ENCODE results near the gene C10orf88. TPM values are rescaled to one million over a fixed set of nuclear protein-coding genes. Genes with fewer than 3 reads are reported as not detected.
A peak's percentile ranks its signal among the peaks of the same experiment; 100 is the strongest.

Gene C10orf88
- total and polyA plus RNA-seq, 2 of the 13 experiments (the other 11 are each of a cell fraction or from before 2014, with no cell fraction given), result 4.6 to 11.8 TPM

DNA sequence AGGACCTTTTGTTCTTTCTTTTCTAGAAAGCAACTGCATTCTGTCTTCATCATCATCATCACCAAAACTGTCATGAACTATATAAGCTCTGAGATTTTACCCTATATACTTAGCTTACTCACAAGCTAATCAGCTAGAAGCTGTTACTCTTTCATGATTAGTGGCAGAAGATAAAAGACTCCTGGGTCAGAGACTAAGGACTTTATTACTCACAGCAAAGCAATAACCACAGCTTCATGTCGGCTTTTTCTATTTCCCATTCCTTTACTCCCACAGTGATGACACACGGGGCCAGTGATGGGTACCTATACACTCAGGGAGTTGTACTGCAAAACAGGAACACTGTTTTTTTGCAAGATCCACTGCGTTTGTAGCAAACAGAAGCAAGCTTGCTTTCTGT lies 8.4 kb upstream of the C10orf88 start:
- 79% methylated on average over 3 of the region's 3 CpGs for WGBS (ENCODE audit: low lambda C conversion rate)
- no peak overlapping the region for H2AFZ ChIP-seq (ENCODE audit: low read length)

DNA sequence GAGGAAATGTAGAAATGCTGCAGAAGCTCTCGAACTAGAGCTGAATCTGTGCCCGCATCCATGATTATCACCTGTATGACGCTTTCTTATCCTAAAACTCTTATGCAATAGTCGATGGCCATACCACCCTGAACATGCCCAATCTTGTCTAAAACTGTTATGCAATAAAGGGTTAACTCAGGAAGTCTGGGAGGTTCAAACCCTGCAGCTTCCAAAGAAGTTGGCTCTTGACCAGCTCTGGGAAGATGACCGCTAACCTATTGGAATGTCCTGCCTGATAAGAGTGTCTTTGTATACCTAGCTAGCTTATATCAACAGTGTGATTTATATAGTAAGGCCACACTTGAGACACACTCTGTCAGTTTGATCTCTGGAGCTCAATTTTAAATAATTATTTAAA lies 3.4 kb upstream of the C10orf88 start:
- H2AFZ ChIP-seq (ENCODE audit: low read length), result no peak overlapping the region
- H3K4me1 ChIP-seq (ENCODE audit: insufficient read depth, low read length), result peaks cover 43% of the 10 kb centered on the region
- no peaks in the 10 kb centered on the region for H3K36me3 ChIP-seq (replicated peaks in 1 of 2; ENCODE audit: control insufficient read depth in 1 of 2, insufficient read depth in 2 of 2, low read length in 2 of 2)
- intact Hi-C loops (cut with micrococcal nuclease; ENCODE audit: unreplicated experiment), result no loop called here
- H3K4me2 ChIP-seq (ENCODE audit: low read depth, low read length), result no peak overlapping the region
- no peaks in the 10 kb centered on the region; a peak in 1 of 5 replicates for H3K27me3 ChIP-seq (ENCODE audit: control insufficient read depth in 1 of 2, insufficient read depth in 2 of 2, low read length in 2 of 2)
- in situ Hi-C loops (cut with HindIII; ENCODE audit: extremely low pct_ligation_motif_present, low pct_unique_long_range_greater_than_20kb), result no loop called here
- H3K79me2 ChIP-seq (ENCODE audit: insufficient read depth, low read length), result peaks cover 4% of the 10 kb centered on the region
- peak overlapping the region; percentile 12 for H3K27ac ChIP-seq (ENCODE audit: extremely low read length, insufficient read depth, low read length)
- no peak overlapping the region for H3K4me3 ChIP-seq (replicated peaks in 1 of 3; ENCODE audit: insufficient read depth in 1 of 3, low read depth in 2 of 3, low read length in 3 of 3)
- POLR2A ChIA-PET, result interaction anchor here (1.3 kb wide), 1 partner anchor 22 kb away, joined by 5 read pairs; the partner anchor contains the start of gene PSTK
- 57% methylated on average over 5 of the region's 5 CpGs for WGBS (ENCODE audit: low lambda C conversion rate)
- no peak overlapping the region for H3K9ac ChIP-seq (ENCODE audit: insufficient read depth, low read depth, low read length)
- H3K9me3 ChIP-seq (ENCODE audit: low read length), result no peaks in the 10 kb centered on the region
- DNase-seq (ENCODE audit: low spot score) (peak; percentile 63), FAIRE-seq (peak; percentile 44), ATAC-seq (no peak)
- no TSS peak for BruUV-seq (replicated peaks)
- no peaks in the 10 kb centered on the region for H4K20me1 ChIP-seq (ENCODE audit: insufficient read depth, low read length)
- CTCF ChIA-PET (ENCODE audit: low intra/inter-chr PET ratio, low total read pairs), result no interaction called here
- TF ChIP-seq FOXA1 (IDR thresholded peaks at IDR 0.05) (no peak), FOXA1 (CRISPR knock-in tag; IDR thresholded peaks at IDR 0.05) (peak; percentile 58; the same call in 1 of the 2 replicates), ZNF558 (CRISPR knock-in tag; IDR thresholded peaks at IDR 0.05; ENCODE audit: borderline replicate concordance) (no peak), ZNF431 (CRISPR knock-in tag; IDR thresholded peaks at IDR 0.05; ENCODE audit: borderline replicate concordance, low read depth) (no peak), SOX13 (IDR thresholded peaks at IDR 0.05) (no peak), SOX13 (CRISPR knock-in tag; conservative IDR thresholded peaks at IDR 0.05 in 1 of 2, IDR thresholded peaks at IDR 0.05 in 1 of 2) (peak in 1 of 2 experiments; percentile 26; a peak in 1 of 4 replicates), NR2F6 (IDR thresholded peaks at IDR 0.05) (no peak), NR2F6 (CRISPR knock-in tag; IDR thresholded peaks at IDR 0.05) (0 out of 2 replicates have a peak, but pooled peaks have one; percentile 9), KLF16 (CRISPR knock-in tag; IDR thresholded peaks at IDR 0.05) (no peak), CEBPB (IDR thresholded peaks at IDR 0.05; ENCODE audit: borderline replicate concordance, low read depth, low read length) (peak; percentile 60), SAP130 (CRISPR knock-in tag; IDR thresholded peaks at IDR 0.05; ENCODE audit: low read depth) (peak; percentile 31; the same call in 1 of the 2 replicates), TP53 (CRISPR knock-in tag; conservative IDR thresholded peaks at IDR 0.05) (peak; percentile 95; the same call in 1 of the 2 replicates), KDM4B (CRISPR knock-in tag; IDR thresholded peaks at IDR 0.05) (no peak), TARDBP (CRISPR knock-in tag; IDR thresholded peaks at IDR 0.05) (no peak), TCF7 (IDR thresholded peaks at IDR 0.05; ENCODE audit: low read depth) (no peak), SIX1 (CRISPR knock-in tag; IDR thresholded peaks at IDR 0.05; ENCODE audit: borderline replicate concordance) (no peak), ATM (IDR thresholded peaks at IDR 0.05; ENCODE audit: borderline replicate concordance) (no peak)
- TF ChIP-seq, protein P1, sequence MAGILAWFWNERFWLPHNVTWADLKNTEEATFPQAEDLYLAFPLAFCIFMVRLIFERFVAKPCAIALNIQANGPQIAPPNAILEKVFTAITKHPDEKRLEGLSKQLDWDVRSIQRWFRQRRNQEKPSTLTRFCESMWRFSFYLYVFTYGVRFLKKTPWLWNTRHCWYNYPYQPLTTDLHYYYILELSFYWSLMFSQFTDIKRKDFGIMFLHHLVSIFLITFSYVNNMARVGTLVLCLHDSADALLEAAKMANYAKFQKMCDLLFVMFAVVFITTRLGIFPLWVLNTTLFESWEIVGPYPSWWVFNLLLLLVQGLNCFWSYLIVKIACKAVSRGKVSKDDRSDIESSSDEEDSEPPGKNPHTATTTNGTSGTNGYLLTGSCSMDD (CRISPR knock-in tag; IDR thresholded peaks at IDR 0.05), result no peak
- TF ChIP-seq, protein P2, sequence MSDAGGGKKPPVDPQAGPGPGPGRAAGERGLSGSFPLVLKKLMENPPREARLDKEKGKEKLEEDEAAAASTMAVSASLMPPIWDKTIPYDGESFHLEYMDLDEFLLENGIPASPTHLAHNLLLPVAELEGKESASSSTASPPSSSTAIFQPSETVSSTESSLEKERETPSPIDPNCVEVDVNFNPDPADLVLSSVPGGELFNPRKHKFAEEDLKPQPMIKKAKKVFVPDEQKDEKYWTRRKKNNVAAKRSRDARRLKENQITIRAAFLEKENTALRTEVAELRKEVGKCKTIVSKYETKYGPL (CRISPR knock-in tag; IDR thresholded peaks at IDR 0.05), result peak; percentile 50; the same call in 1 of the 2 replicates

More for the DNA sequence above, 8.4 kb upstream of the C10orf88 start:
- H3K9me3 ChIP-seq (ENCODE audit: low read length), result peaks cover 31% of the 10 kb centered on the region
- no peaks in the 10 kb centered on the region for H3K79me2 ChIP-seq (ENCODE audit: insufficient read depth, low read length)
- H3K36me3 ChIP-seq (replicated peaks in 1 of 2; ENCODE audit: control insufficient read depth in 1 of 2, insufficient read depth in 2 of 2, low read length in 2 of 2), result no peaks in the 10 kb centered on the region; a peak in 1 of 5 replicates
- no peak for ATAC-seq
- intact Hi-C loops (cut with micrococcal nuclease; ENCODE audit: unreplicated experiment) (no loop called here), in situ Hi-C loops (cut with HindIII; ENCODE audit: extremely low pct_ligation_motif_present, low pct_unique_long_range_greater_than_20kb) (no loop called here)
- no peak overlapping the region for H3K9ac ChIP-seq (ENCODE audit: insufficient read depth, low read depth, low read length)
- CTCF ChIA-PET (ENCODE audit: low intra/inter-chr PET ratio, low total read pairs), result no interaction called here
- H3K4me2 ChIP-seq (ENCODE audit: low read depth, low read length), result no peak overlapping the region
- no peak overlapping the region for H3K4me3 ChIP-seq (replicated peaks in 1 of 3; ENCODE audit: insufficient read depth in 1 of 3, low read depth in 2 of 3, low read length in 3 of 3)
- peaks cover 3% of the 10 kb centered on the region for H3K4me1 ChIP-seq (ENCODE audit: insufficient read depth, low read length)
- no peak for DNase-seq (ENCODE audit: low spot score)
- no peaks in the 10 kb centered on the region for H4K20me1 ChIP-seq (ENCODE audit: insufficient read depth, low read length)
- no peak for FAIRE-seq
- H3K27ac ChIP-seq (ENCODE audit: extremely low read length, insufficient read depth, low read length), result no peak overlapping the region
- POLR2A ChIA-PET, result interaction anchor here (0.7 kb wide), 1 partner anchor 187 kb away, joined by 4 read pairs; no protein-coding TSS in a partner anchor
- no TSS peak for BruUV-seq (replicated peaks)
- no peak for TF ChIP-seq SAP130 (CRISPR knock-in tag; IDR thresholded peaks at IDR 0.05; ENCODE audit: low read depth)
- no peak for TF ChIP-seq ZNF713 (CRISPR knock-in tag; IDR thresholded peaks at IDR 0.05)
- no peak for TF ChIP-seq MYNN (CRISPR knock-in tag; IDR thresholded peaks at IDR 0.05; ENCODE audit: low read depth)
- no peaks in the 10 kb centered on the region for H3K27me3 ChIP-seq (ENCODE audit: control insufficient read depth in 1 of 2, insufficient read depth in 2 of 2, low read length in 2 of 2)

Measured in HepG2 (cell line).